Naive thymus-derived CD4-positive, alpha-beta T cell (primary cell): Measurements from ENCODE around the gene EIF2S2. TPM values are rescaled to one million over a fixed set of nuclear protein-coding genes. Genes with fewer than 3 reads are reported as not detected.
"Not testable (repeated sequence)": the region's sequence is repeated elsewhere in the genome, so short reads cannot be mapped to it uniquely, and the experiment has no call there.

Source experiments
- ATAC-seq: fragments of 150-1000 bp; cut with Tn5 transposase; 2 replicates; pipeline ENCODE4 v1.10.0; 2021; ENCODE audit warnings: mild to moderate bottlenecking, moderate library complexity
- CTCF ChIA-PET: fragments of 350-600 bp; sonication (Branson Sonifier 250); formaldehyde crosslinking; loops from one replicate; lab custom pipeline; 2021; ENCODE audit warnings: antibody characterized with exemption; lab: Charles Lee
- POLR2A ChIA-PET: fragments of 350-600 bp; sonication (Branson Sonifier 250); formaldehyde crosslinking; loops from one replicate; lab custom pipeline; 2021; ENCODE audit warnings: antibody characterized with exemption, inconsistent platforms; lab: Charles Lee
- DNase-seq, 9 donors: peaks; one replicate each; pipeline versions ENCODE4 v3.0.0 to v3.0.0-alpha.2; 2020 to 2022; ENCODE audit warnings: mixed read lengths in 1 of 9
- H3K27ac ChIP-seq: one replicate; pipeline ENCODE4 v1.7.0; 2013; ENCODE audit warnings: mild to moderate bottlenecking, low read depth, low read length, moderate library complexity
- H3K27me3 ChIP-seq, 2 donors: one replicate each; pipeline ENCODE4 v1.7.0; 2013; ENCODE audit warnings: low read length in 2 of 2, mild to moderate bottlenecking in 2 of 2, moderate library complexity in 2 of 2; ENCODE audit not compliant: control insufficient read depth in 2 of 2, insufficient read depth in 2 of 2
- H3K36me3 ChIP-seq, 3 experiments: 1 replicate in 2 of 3; 2 replicates in 1 of 3; pipeline ENCODE4 v1.7.0; 2013; ENCODE audit warnings: low read length in 3 of 3, mild to moderate bottlenecking in 3 of 3, moderate library complexity in 1 of 3; ENCODE audit not compliant: insufficient read depth in 3 of 3, control insufficient read depth in 2 of 3
- H3K4me1 ChIP-seq, 2 donors: one replicate each; pipeline ENCODE4 v1.7.0; 2013; ENCODE audit warnings: low read length in 2 of 2, mild to moderate bottlenecking in 2 of 2, moderate library complexity in 1 of 2; ENCODE audit not compliant: control insufficient read depth in 2 of 2, insufficient read depth in 2 of 2
- H3K4me3 ChIP-seq: 2 replicates; pipeline ENCODE4 v1.7.0; 2013; ENCODE audit warnings: mild to moderate bottlenecking, low read length
- H3K9me3 ChIP-seq, 3 experiments: 1 replicate in 2 of 3; 2 replicates in 1 of 3; pipeline ENCODE4 v1.7.0; 2013; ENCODE audit warnings: low read length in 3 of 3; ENCODE audit not compliant: control insufficient read depth in 2 of 3
- H3K27ac Mint-ChIP-seq, 9 donors: one replicate each; pipeline ENCODE4 v1.8.0; 2020 to 2022; ENCODE audit warnings: mixed read lengths in 9 of 9, mild to moderate bottlenecking in 8 of 9, moderate library complexity in 5 of 9, inconsistent platforms in 2 of 9
- H3K27me3 Mint-ChIP-seq, 5 donors: one replicate each; pipeline ENCODE4 v1.8.0; 2021 to 2022; ENCODE audit warnings: mixed read lengths in 5 of 5, mild to moderate bottlenecking in 1 of 5
- H3K36me3 Mint-ChIP-seq, 5 donors: one replicate each; pipeline ENCODE4 v1.8.0; 2020 to 2022; ENCODE audit warnings: mixed read lengths in 5 of 5, mild to moderate bottlenecking in 3 of 5, inconsistent platforms in 1 of 5
- H3K4me1 Mint-ChIP-seq, 7 donors: one replicate each; pipeline ENCODE4 v1.8.0; 2020 to 2022; ENCODE audit warnings: mixed read lengths in 7 of 7, mild to moderate bottlenecking in 3 of 7, inconsistent platforms in 1 of 7
- H3K4me3 Mint-ChIP-seq, 10 donors: one replicate each; pipeline ENCODE4 v1.8.0; 2020 to 2022; ENCODE audit warnings: mild to moderate bottlenecking in 10 of 10, mixed read lengths in 10 of 10, moderate library complexity in 6 of 10, inconsistent platforms in 2 of 10
- H3K9me3 Mint-ChIP-seq, 11 donors: one replicate each; pipeline ENCODE4 v1.8.0; 2020 to 2022; ENCODE audit warnings: mixed read lengths in 11 of 11, mild to moderate bottlenecking in 4 of 11, inconsistent platforms in 1 of 11, moderate library complexity in 1 of 11
- intact Hi-C, 2 donors: fragments of 100-400 bp; cut with micrococcal nuclease; formaldehyde crosslinking; loops; one replicate each; pipeline ENCODE4 v1.15.1; 2023
- polyA plus RNA-seq, 2 donors: library from polyadenylated mRNA; unstranded; fragments of 300-500 nt; fragmentation: Illumina TruSeq; gene quantifications; one replicate each; pipeline ENCODE4 v1.2.3, GENCODE V29; 2021
- total RNA-seq, 6 experiments: library from RNA in 5 of 6; stranded (reverse) in 5 of 6; gene quantifications; 1 replicate in 5 of 6; 2 replicates in 1 of 6; pipeline ENCODE4 v1.2.3 and lab custom pipeline; 2021 to 2026

EIF2S2 gene
- total and polyA plus RNA-seq, 7 experiments from 2014 or later, result 16.8 to 68.4 (median 23.2) TPM

DNA sequence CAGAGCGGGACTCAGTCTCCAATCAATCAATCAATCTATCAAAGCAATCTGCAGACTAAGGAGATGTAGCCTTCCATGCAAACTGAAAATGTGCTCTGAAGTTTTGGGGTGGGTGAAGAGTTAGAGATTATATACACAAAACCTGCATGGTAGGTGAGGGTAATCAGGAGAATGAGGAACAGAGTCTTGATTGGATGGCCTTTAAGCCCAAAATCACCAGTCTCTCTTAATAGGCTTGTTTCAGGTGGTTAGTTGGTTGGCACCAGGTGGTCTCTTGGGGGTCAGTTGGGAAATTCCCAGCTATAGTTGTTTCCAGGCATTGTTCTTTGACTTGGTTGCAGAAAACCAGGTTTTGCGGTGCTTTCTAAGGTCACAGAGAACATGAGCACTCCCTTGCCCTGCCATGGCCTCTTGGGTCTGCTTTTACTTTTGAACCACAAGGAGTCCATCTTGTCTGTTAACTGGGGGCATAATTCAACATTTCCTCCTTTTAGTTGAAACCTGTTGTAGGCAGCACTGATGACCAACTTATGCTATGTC is 33.3 kb upstream of the EIF2S2 start:
- H3K9me3 ChIP-seq, result no peaks in the 10 kb centered on the region
- no peaks in the 10 kb centered on the region for H3K4me1 ChIP-seq
- H3K27me3 Mint-ChIP-seq, result peaks cover 0 to 15% (median 9%) of the 10 kb centered on the region in 5 donors
- ATAC-seq (no peak), DNase-seq (no peak)
- ChIA-PET POLR2A (no interaction called here), CTCF (no interaction called here)
- peaks cover 0 to 4% (median 0%) of the 10 kb centered on the region in 11 donors for H3K9me3 Mint-ChIP-seq
- no peak overlapping the region for H3K4me3 Mint-ChIP-seq
- H3K36me3 ChIP-seq, result no peaks in the 10 kb centered on the region
- H3K27ac Mint-ChIP-seq, result no peak overlapping the region
- no peaks in the 10 kb centered on the region for H3K4me1 Mint-ChIP-seq
- no peaks in the 10 kb centered on the region for H3K36me3 Mint-ChIP-seq
- H3K4me3 ChIP-seq, result no peak overlapping the region
- no peaks in the 10 kb centered on the region for H3K27me3 ChIP-seq
- H3K27ac ChIP-seq, result no peak overlapping the region
- intact Hi-C loops, result no loop called here

DNA sequence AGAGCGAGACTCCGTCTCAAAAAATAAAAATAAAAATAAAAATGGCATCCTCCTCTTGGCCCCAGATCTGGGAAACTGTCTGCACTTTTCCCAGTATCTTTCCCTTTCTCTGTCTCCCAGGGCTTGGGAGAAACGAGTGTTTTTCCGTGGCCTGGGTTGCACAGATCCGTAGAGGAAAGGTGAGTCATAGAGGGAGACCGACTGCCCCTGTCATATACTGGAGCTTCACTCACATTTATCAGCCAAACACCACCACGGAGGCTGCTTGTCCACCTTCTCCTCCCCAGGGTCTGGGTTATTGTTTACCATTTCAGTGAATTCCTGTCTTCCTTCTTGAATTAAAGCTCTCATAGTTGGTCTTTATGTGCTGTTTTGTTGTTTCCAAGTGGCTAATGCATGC is 31.9 kb upstream of the EIF2S2 start:
- Mint-ChIP-seq H3K4me3 (no peak overlapping the region), H3K27ac (no peak overlapping the region), H3K27me3 (peaks cover 0 to 22% (median 12%) of the 10 kb centered on the region in 5 donors), H3K9me3 (peaks cover 0 to 4% (median 0%) of the 10 kb centered on the region in 11 donors), H3K36me3 (no peaks in the 10 kb centered on the region), H3K4me1 (peaks cover 0 to 4% (median 0%) of the 10 kb centered on the region in 7 donors)
- H3K4me1 ChIP-seq, result no peaks in the 10 kb centered on the region
- no peaks in the 10 kb centered on the region for H3K27me3 ChIP-seq
- no peak overlapping the region for H3K4me3 ChIP-seq
- DNase-seq (no peak), ATAC-seq (no peak)
- no peaks in the 10 kb centered on the region for H3K9me3 ChIP-seq
- POLR2A ChIA-PET, result no interaction called here
- CTCF ChIA-PET, result no interaction called here
- intact Hi-C loops, result no loop called here
- no peak overlapping the region for H3K27ac ChIP-seq
- H3K36me3 ChIP-seq, result no peaks in the 10 kb centered on the region

DNA sequence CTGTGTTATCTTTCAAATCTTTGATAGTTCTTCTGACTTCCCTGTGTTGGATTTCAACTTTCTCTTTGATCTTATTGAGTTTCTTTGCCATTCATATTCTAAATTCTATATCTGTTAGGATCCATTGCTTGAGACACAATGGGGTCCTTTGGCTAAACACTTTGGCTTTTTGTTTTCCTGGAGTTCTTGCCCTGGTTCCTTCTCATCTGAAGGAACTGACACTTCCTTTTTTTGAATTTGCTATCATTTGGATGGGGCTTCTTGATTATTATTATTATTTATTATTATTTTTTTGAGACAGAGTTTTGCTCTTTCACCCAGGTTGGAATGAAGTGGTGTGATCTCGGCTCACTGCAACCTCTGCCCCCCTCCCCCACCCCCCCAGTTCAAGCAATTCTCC is 30.1 kb upstream of the EIF2S2 start:
- peaks cover 0 to 4% (median 0%) of the 10 kb centered on the region in 7 donors for H3K4me1 Mint-ChIP-seq

DNA sequence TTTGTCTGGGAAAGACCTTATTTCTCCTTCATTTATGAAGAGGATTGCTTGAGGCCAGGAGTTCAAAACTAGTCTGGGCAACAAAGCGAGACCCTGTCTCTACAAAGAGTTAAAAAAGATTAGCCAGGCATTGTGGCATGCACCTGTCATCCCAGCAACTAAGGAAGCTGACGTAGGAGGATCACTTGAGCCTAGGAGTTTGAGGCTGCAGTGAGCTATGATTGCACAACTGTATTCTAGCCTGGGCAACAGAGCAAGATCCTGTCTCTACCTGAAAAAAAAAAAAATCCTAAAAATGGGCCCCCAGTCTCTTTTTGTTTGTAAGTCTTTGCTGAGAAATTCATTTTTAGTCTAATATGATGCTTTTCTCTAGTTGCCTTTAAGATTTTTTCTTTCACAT is 29.2 kb upstream of the EIF2S2 start:
- no peak overlapping the region for H3K27ac ChIP-seq
- Mint-ChIP-seq H3K4me3 (no peak overlapping the region), H3K9me3 (peaks cover 0 to 4% (median 0%) of the 10 kb centered on the region in 11 donors), H3K4me1 (peaks cover 0 to 4% (median 0%) of the 10 kb centered on the region in 7 donors), H3K27me3 (peaks cover 0 to 29% (median 12%) of the 10 kb centered on the region in 5 donors), H3K27ac (no peak overlapping the region), H3K36me3 (no peaks in the 10 kb centered on the region)
- DNase-seq (no peak), ATAC-seq (no peak)
- intact Hi-C loops, result no loop called here
- no peaks in the 10 kb centered on the region for H3K27me3 ChIP-seq
- no peaks in the 10 kb centered on the region for H3K36me3 ChIP-seq
- no peak overlapping the region for H3K4me3 ChIP-seq
- POLR2A ChIA-PET, result interaction anchor here (0.7 kb wide), 1 partner anchor 693 kb away, joined by 4 read pairs; no protein-coding TSS in a partner anchor
- no peaks in the 10 kb centered on the region for H3K4me1 ChIP-seq
- H3K9me3 ChIP-seq, result no peaks in the 10 kb centered on the region
- CTCF ChIA-PET, result no interaction called here

More for the DNA sequence above, 30.1 kb upstream of the EIF2S2 start:
- Histone ChIP-seq H3K27me3 (no peaks in the 10 kb centered on the region), H3K4me1 (no peaks in the 10 kb centered on the region), H3K36me3 (no peaks in the 10 kb centered on the region), H3K27ac (no peak overlapping the region), H3K9me3 (no peaks in the 10 kb centered on the region), H3K4me3 (no peak overlapping the region)
- peaks cover 0 to 4% (median 0%) of the 10 kb centered on the region in 11 donors for H3K9me3 Mint-ChIP-seq
- intact Hi-C loops, result no loop called here
- H3K36me3 Mint-ChIP-seq, result no peaks in the 10 kb centered on the region
- ChIA-PET POLR2A (no interaction called here), CTCF (no interaction called here)
- no peak for DNase-seq
- no peak overlapping the region for H3K27ac Mint-ChIP-seq
- peaks cover 0 to 25% (median 12%) of the 10 kb centered on the region in 5 donors for H3K27me3 Mint-ChIP-seq
- no peak overlapping the region for H3K4me3 Mint-ChIP-seq
- no peak for ATAC-seq

DNA sequence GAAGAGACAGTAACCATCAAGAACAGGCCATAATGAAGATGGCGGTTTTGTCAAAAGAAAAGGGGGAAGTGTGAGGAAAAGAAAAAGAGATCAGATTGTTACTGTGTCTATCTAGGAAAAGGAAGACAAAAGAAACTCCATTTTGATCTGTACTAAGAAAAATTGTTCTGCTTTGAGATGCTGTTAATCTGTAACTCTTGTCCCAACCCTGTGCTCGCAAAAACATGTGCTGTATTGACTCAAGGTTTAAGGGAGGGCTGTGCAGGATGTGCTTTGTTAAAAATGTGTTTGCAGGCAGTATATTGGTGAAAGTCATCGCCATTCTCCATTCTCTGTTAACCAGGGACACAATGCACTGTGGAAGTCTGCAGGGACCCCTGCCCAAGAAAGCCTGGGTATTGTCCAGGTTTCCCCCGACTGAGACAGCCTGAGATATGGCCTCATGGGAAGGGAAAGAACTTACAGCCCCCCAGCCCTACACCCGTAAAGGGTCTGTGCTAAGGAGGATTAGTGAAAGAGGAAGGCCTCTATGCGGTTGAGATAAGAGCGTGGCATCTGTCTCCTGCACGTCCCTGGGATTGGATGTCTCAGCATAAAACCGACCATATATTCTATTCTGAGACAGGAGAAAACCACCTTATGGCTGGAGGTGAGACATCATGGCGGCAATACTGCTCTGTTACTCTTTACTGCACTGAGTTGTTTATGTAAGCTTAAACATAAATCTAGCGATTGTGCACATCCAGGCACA is 23.7 kb upstream of the EIF2S2 start:
- H3K36me3 Mint-ChIP-seq, intact Hi-C loops, POLR2A ChIA-PET, DNase-seq, H3K27me3 ChIP-seq, H3K9me3 Mint-ChIP-seq, H3K4me3 Mint-ChIP-seq, ATAC-seq, H3K4me3 ChIP-seq, H3K9me3 ChIP-seq, H3K4me1 Mint-ChIP-seq, H3K36me3 ChIP-seq, H3K27ac Mint-ChIP-seq, H3K4me1 ChIP-seq, H3K27ac ChIP-seq: not testable (repeated sequence)
- peaks cover 0 to 20% (median 5%) of the 10 kb centered on the region in 5 donors for H3K27me3 Mint-ChIP-seq
- CTCF ChIA-PET, result interaction anchor here (1.2 kb wide), 1 partner anchor 66 kb away, joined by 4 read pairs; no protein-coding TSS in a partner anchor

DNA sequence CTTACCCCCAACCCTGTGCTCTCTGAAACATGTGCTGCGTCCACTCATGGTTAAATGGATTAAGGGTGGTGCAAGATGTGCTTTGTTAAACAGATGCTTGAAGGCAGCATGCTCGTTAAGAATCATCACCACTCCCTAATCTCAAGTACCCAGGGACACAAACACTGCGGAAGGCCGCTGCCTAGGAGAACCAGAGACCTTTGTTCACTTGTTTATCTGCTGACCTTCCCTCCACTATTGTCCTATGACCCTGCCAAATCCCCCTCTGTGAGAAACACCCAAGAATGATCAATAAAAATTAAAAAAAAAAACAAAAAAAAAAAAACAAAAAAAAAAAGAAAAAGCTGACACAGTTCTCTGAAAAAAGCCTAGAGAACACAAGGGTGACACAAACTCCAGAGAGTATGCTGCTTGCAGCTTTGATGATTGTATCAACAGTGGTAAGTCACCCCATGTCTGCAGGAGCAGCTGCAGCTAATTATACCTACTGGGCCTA is 21.4 kb upstream of the EIF2S2 start:
- H3K27me3 ChIP-seq, H3K4me1 ChIP-seq, POLR2A ChIA-PET, H3K9me3 ChIP-seq, DNase-seq, H3K4me3 Mint-ChIP-seq, H3K36me3 Mint-ChIP-seq, H3K9me3 Mint-ChIP-seq, H3K27ac Mint-ChIP-seq, H3K4me1 Mint-ChIP-seq, ATAC-seq, H3K27ac ChIP-seq, CTCF ChIA-PET, H3K4me3 ChIP-seq, H3K36me3 ChIP-seq, intact Hi-C loops: not testable (repeated sequence)
- peaks cover 0 to 14% (median 7%) of the 10 kb centered on the region in 5 donors for H3K27me3 Mint-ChIP-seq
